A549 (cell line): Measurements from ENCODE around the gene PLK1. TPM values are rescaled to one million over a fixed set of nuclear protein-coding genes. Genes with fewer than 3 reads are reported as not detected.
"Not testable (repeated sequence)": the region's sequence is repeated elsewhere in the genome, so short reads cannot be mapped to it uniquely, and the experiment has no call there.

ENCODE experiments used
- ATAC-seq, 2 experiments: fragments of 200-7000 bp in 1 of 2; fragments of >200 bp in 1 of 2; cut with Nextera tagmentation in 1 of 2; cut with Tn5 transposase in 1 of 2; 3 replicates each; pipeline versions ENCODE4 v1.8.0 to v1.9.1; 2018 to 2020; ENCODE audit warnings: mild to moderate bottlenecking in 1 of 2, moderate library complexity in 1 of 2
- CTCF ChIA-PET: fragments of 300-600 bp; sonication (Branson Sonifier 250); formaldehyde crosslinking; extraction: SDS; loops from one replicate; lab custom pipeline; 2021; ENCODE audit warnings: antibody characterized with exemption, inconsistent platforms; lab: Yijun Ruan, JAX
- POLR2A ChIA-PET: fragments of 350-600 bp; formaldehyde crosslinking; extraction: SDS; loops from one replicate; lab custom pipeline; 2021; ENCODE audit warnings: antibody characterized with exemption, inconsistent platforms; lab: Yijun Ruan, JAX
- DNase-seq, 2 experiments: peaks; one replicate each; pipeline versions ENCODE4 v3.0.0 to v3.0.0-alpha.2; 2011 to 2016; ENCODE audit warnings: low read depth in 1 of 2, low spot score in 1 of 2
- FAIRE-seq: peaks from 2 replicates; lab custom pipeline; 2011; peaks lifted over from hg19 to GRCh38; lab: Jason Lieb, UNC
- H3K27ac ChIP-seq, 2 experiments: fragments of >200 bp; sonication (Bioruptor Twin); formaldehyde crosslinking; 3 replicates each; pipeline ENCODE4 v1.5.1; 2016 to 2017
- H3K4me1 ChIP-seq: fragments of >200 bp; sonication (Bioruptor Twin); formaldehyde crosslinking; 3 replicates; pipeline ENCODE4 v1.6.1; 2016
- H3K4me2 ChIP-seq: fragments of >200 bp; sonication (Bioruptor Twin); formaldehyde crosslinking; 3 replicates; pipeline ENCODE4 v1.6.1; 2016
- H3K4me3 ChIP-seq: fragments of >200 bp; sonication (Bioruptor Twin); formaldehyde crosslinking; 3 replicates; pipeline ENCODE4 v1.5.1; 2016
- H3K9me3 ChIP-seq: fragments of >200 bp; sonication (Bioruptor Twin); formaldehyde crosslinking; 3 replicates; pipeline ENCODE4 v1.6.1; 2016
- BCL3 ChIP-seq: fragments of >200 bp; sonication (Bioruptor Twin); formaldehyde crosslinking; IDR thresholded peaks from 3 replicates; pipeline ENCODE4 v1.6.1; 2016
- BHLHE40 ChIP-seq: IDR thresholded peaks from 2 replicates; pipeline ENCODE4 v1.6.1; 2012; ENCODE audit warnings: low read depth, low read length, inconsistent platforms
- CBX8 ChIP-seq: fragments of 200-600 bp; sonication (generic); IDR thresholded peaks from 2 replicates; pipeline ENCODE4 v1.6.1; 2016
- ESRRA ChIP-seq: fragments of 150-350 bp; IDR thresholded peaks from 2 replicates; pipeline ENCODE4 v1.6.1; 2014; ENCODE audit warnings: mild to moderate bottlenecking, low read length, borderline replicate concordance
- KDM5A ChIP-seq: fragments of 200-600 bp; sonication (generic); IDR thresholded peaks from 2 replicates; pipeline ENCODE4 v1.6.1; 2016; ENCODE audit warnings: antibody characterized with exemption, mild to moderate bottlenecking
- MAFK ChIP-seq: fragments of 450-650 bp; IDR thresholded peaks from 2 replicates; pipeline ENCODE4 v1.6.1; 2014; ENCODE audit not compliant: partially characterized antibody
- WGBS: methylation state at CpG from one replicate; pipeline ENCODE4 v1.1.6; 2017; ENCODE audit errors: missing lambda C conversion rate; 5-methylcytosine and 5-hydroxymethylcytosine counted together
- polyA plus RNA-seq, 4 experiments: library from polyadenylated mRNA; depleted of rRNA in 3 of 4; stranded (reverse); fragments of >200 nt; fragmentation: RNase III in 1 of 4; extraction: RNeasy Plus Mini Kit Qiagen cat#74134 plus additional on column Dnase treatment in 1 of 4; gene quantifications; 2 replicates in 3 of 4; 3 replicates in 1 of 4; pipeline ENCODE4 v1.2.3, GENCODE V29; 2011 to 2017

Gene PLK1
- polyA plus RNA-seq, 2 of the 4 experiments (the other 2 are of a cell fraction) = 71.9 to 114 TPM

GRCh38 chr16:23737423-23738028 lies 58.8 kb downstream of the PLK1 start:
- not testable (repeated sequence) for FAIRE-seq

GRCh38 chr16:23739516-23739915 lies 60.8 kb downstream of the PLK1 start:
- ATAC-seq (no peak), DNase-seq (no peak), FAIRE-seq (no peak)
- no peaks in the 10 kb centered on the region for H3K4me1 ChIP-seq
- no peaks in the 10 kb centered on the region for H3K9me3 ChIP-seq
- no peak overlapping the region for H3K4me3 ChIP-seq
- POLR2A ChIA-PET = no interaction called here
- no peak overlapping the region for H3K27ac ChIP-seq
- TF ChIP-seq BCL3 (no peak), MAFK (no peak), ESRRA (no peak), CBX8 (no peak), BHLHE40 (no peak), KDM5A (no peak)
- CTCF ChIA-PET = interaction anchor here (1.8 kb wide), 1 partner anchor 12 kb away, joined by 6 read pairs; no protein-coding TSS in a partner anchor
- no peak overlapping the region for H3K4me2 ChIP-seq
- WGBS = 4% methylated on average over 1 of the region's 1 CpG

More at GRCh38 chr16:23737423-23738028, 58.8 kb downstream of the PLK1 start:
- CTCF ChIA-PET = interaction anchor here (0.8 kb wide), 1 partner anchor 9 kb away, joined by 3 read pairs; no protein-coding TSS in a partner anchor
- H3K27ac ChIP-seq, H3K4me3 ChIP-seq, POLR2A ChIA-PET, H3K4me1 ChIP-seq, DNase-seq, ATAC-seq, H3K9me3 ChIP-seq, H3K4me2 ChIP-seq: not testable (repeated sequence)
- 18% methylated on average over 1 of the region's 1 CpG for WGBS

Other genes starting within 250 kb of the PLK1 start
- 18.5 and 24.7 TPM in 2 replicates for gene COG7, start 225.7 kb upstream of the PLK1 start, polyA plus RNA-seq (2011; rRNA removed)
- gene COG7, start 225.7 kb upstream of the PLK1 start, polyA plus RNA-seq (2017; fragmentation: RNase III; extraction: RNeasy Plus Mini Kit Qiagen cat#74134 plus additional on column Dnase treatment) = 10.3 to 11.3 TPM (median 10.5 TPM) in 3 replicates
- gene GGA2, start 168.4 kb upstream of the PLK1 start, polyA plus RNA-seq (2011; rRNA removed) = 56.9 and 57.9 TPM in 2 replicates
- 29.9 to 33.1 TPM (median 32.7 TPM) in 3 replicates for gene GGA2, start 168.4 kb upstream of the PLK1 start, polyA plus RNA-seq (2017; fragmentation: RNase III; extraction: RNeasy Plus Mini Kit Qiagen cat#74134 plus additional on column Dnase treatment)
- 45.2 and 68.6 TPM in 2 replicates for gene EARS2, start 121.5 kb upstream of the PLK1 start, polyA plus RNA-seq (2011; rRNA removed)
- gene EARS2, start 121.5 kb upstream of the PLK1 start, polyA plus RNA-seq (2017; fragmentation: RNase III; extraction: RNeasy Plus Mini Kit Qiagen cat#74134 plus additional on column Dnase treatment) = 25.2 to 30.8 TPM (median 30.4 TPM) in 3 replicates
- 75.2 and 78.0 TPM in 2 replicates for gene UBFD1, start 121.2 kb upstream of the PLK1 start, polyA plus RNA-seq (2011; rRNA removed)
- gene UBFD1, start 121.2 kb upstream of the PLK1 start, polyA plus RNA-seq (2017; fragmentation: RNase III; extraction: RNeasy Plus Mini Kit Qiagen cat#74134 plus additional on column Dnase treatment) = 58.1 to 60.0 TPM (median 58.6 TPM) in 3 replicates
- 160 and 277 TPM in 2 replicates for gene NDUFAB1, start 82.6 kb upstream of the PLK1 start, polyA plus RNA-seq (2011; rRNA removed)
- 162 to 168 TPM (median 167 TPM) in 3 replicates for gene NDUFAB1, start 82.6 kb upstream of the PLK1 start, polyA plus RNA-seq (2017; fragmentation: RNase III; extraction: RNeasy Plus Mini Kit Qiagen cat#74134 plus additional on column Dnase treatment)
- 14.7 and 17.4 TPM in 2 replicates for gene PALB2, start 37.6 kb upstream of the PLK1 start, polyA plus RNA-seq (2011; rRNA removed)
- gene PALB2, start 37.6 kb upstream of the PLK1 start, polyA plus RNA-seq (2017; fragmentation: RNase III; extraction: RNeasy Plus Mini Kit Qiagen cat#74134 plus additional on column Dnase treatment) = 11.9 to 15.0 TPM (median 13.9 TPM) in 3 replicates
- gene DCTN5, start 37.4 kb upstream of the PLK1 start, polyA plus RNA-seq (2011; rRNA removed) = 91.1 TPM in 2 replicates
- 64.6 to 70.4 TPM (median 66.2 TPM) in 3 replicates for gene DCTN5, start 37.4 kb upstream of the PLK1 start, polyA plus RNA-seq (2017; fragmentation: RNase III; extraction: RNeasy Plus Mini Kit Qiagen cat#74134 plus additional on column Dnase treatment)
- not detected in 2 replicates for gene ERN2, start 34.3 kb downstream of the PLK1 start, polyA plus RNA-seq (2011; rRNA removed)
- gene ERN2, start 34.3 kb downstream of the PLK1 start, polyA plus RNA-seq (2017; fragmentation: RNase III; extraction: RNeasy Plus Mini Kit Qiagen cat#74134 plus additional on column Dnase treatment) = not detected in 3 replicates
- not detected in 2 replicates for gene CHP2, start 76.1 kb downstream of the PLK1 start, polyA plus RNA-seq (2011; rRNA removed)
- not detected in 3 replicates for gene CHP2, start 76.1 kb downstream of the PLK1 start, polyA plus RNA-seq (2017; fragmentation: RNase III; extraction: RNeasy Plus Mini Kit Qiagen cat#74134 plus additional on column Dnase treatment)
- gene PRKCB, start 157.1 kb downstream of the PLK1 start, polyA plus RNA-seq (2011; rRNA removed) = 0.22 and 0.29 TPM in 2 replicates
- 0.01 to 0.13 TPM (median 0.09 TPM) in 3 replicates for gene PRKCB, start 157.1 kb downstream of the PLK1 start, polyA plus RNA-seq (2017; fragmentation: RNase III; extraction: RNeasy Plus Mini Kit Qiagen cat#74134 plus additional on column Dnase treatment)